Nephron (organoid): ENCODE data around the gene BOD1L2.

Experiments
- H3K27ac Mint-ChIP-seq, 3 experiments: 2 replicates each; pipeline ENCODE4 v1.8.0; 2020; ENCODE audit warnings: mixed read lengths in 3 of 3, mild to moderate bottlenecking in 2 of 3, moderate library complexity in 1 of 3
- H3K27me3 Mint-ChIP-seq: 2 replicates; pipeline ENCODE4 v1.8.0; 2021; ENCODE audit warnings: low read depth, mild to moderate bottlenecking, moderate library complexity, mixed read lengths
- H3K36me3 Mint-ChIP-seq: 2 replicates; pipeline ENCODE4 v1.8.0; 2020; ENCODE audit warnings: low read depth, mixed read lengths
- H3K4me1 Mint-ChIP-seq: 2 replicates; pipeline ENCODE4 v1.8.0; 2020; ENCODE audit warnings: mixed read lengths
- H3K4me3 Mint-ChIP-seq, 3 experiments: 2 replicates each; pipeline ENCODE4 v1.8.0; 2020; ENCODE audit warnings: mild to moderate bottlenecking in 3 of 3, mixed read lengths in 3 of 3, moderate library complexity in 2 of 3
- H3K9me3 Mint-ChIP-seq: 2 replicates; pipeline ENCODE4 v1.8.0; 2020; ENCODE audit warnings: mixed read lengths
- CTCF ChIP-seq, 3 experiments: fragments of 200-600 bp; sonication (generic); IDR thresholded peaks; one replicate each; pipeline ENCODE4 v1.5.0; 2021; ENCODE audit warnings: antibody characterized with exemption in 3 of 3; ENCODE audit not compliant: unreplicated experiment in 3 of 3

Gene BOD1L2

GRCh38 chr18:57150828-57151227 lies 3.9 kb downstream of the BOD1L2 start:
- H3K27me3 Mint-ChIP-seq = peaks cover 38% of the 10 kb centered on the region
- no peaks in the 10 kb centered on the region for H3K36me3 Mint-ChIP-seq
- peaks cover 33% of the 10 kb centered on the region for H3K4me1 Mint-ChIP-seq
- H3K27ac Mint-ChIP-seq = no peak overlapping the region
- TF ChIP-seq CTCF (IDR thresholded peaks at IDR 0.05; ENCODE audit: unreplicated experiment in 3 of 3) = no peak
- H3K9me3 Mint-ChIP-seq = peaks cover 5% of the 10 kb centered on the region
- H3K4me3 Mint-ChIP-seq = peak overlapping the region in 1 of 3 experiments; percentile 17

- Mint-ChIP-seq H3K36me3 (no peaks in the 10 kb centered on the region), H3K27ac (peak overlapping the region in 1 of 3 experiments; percentile 11), H3K9me3 (no peaks in the 10 kb centered on the region), H3K4me3 (no peak overlapping the region), H3K27me3 (peaks cover 23% of the 10 kb centered on the region), H3K4me1 (peaks cover 26% of the 10 kb centered on the region)
- TF ChIP-seq CTCF (IDR thresholded peaks at IDR 0.05; ENCODE audit: unreplicated experiment in 3 of 3) = no peak
Measured at GRCh38 chr18:57154191-57154830, 7.4 kb downstream of the BOD1L2 start.

DNA sequence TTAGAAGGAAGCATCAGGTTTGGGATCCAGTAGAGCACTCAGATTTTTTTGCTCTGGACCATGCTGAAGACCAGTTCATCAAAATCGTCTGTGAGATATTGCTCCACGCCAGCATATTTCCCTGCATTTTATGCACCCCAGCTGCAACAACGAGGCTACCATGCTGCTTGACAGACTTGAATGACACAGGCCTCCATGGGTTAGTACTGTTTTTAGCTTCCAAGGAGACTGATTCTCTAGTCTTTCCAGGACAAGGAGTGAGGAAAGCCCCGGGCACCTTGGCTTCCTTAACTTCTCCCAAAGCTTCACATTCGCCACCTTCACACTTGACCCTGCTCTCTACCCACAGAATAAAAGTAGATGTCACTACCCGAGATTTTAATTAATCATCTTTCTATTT lies 17.5 kb downstream of the BOD1L2 start:
- Mint-ChIP-seq H3K27me3 (peaks cover 19% of the 10 kb centered on the region), H3K4me1 (no peaks in the 10 kb centered on the region), H3K36me3 (no peaks in the 10 kb centered on the region), H3K9me3 (peaks cover 4% of the 10 kb centered on the region), H3K4me3 (no peak overlapping the region), H3K27ac (no peak overlapping the region)
- TF ChIP-seq CTCF (IDR thresholded peaks at IDR 0.05; ENCODE audit: unreplicated experiment in 3 of 3) = no peak

GRCh38 chr18:57167617-57168308 lies 20.9 kb downstream of the BOD1L2 start:
- TF ChIP-seq CTCF (IDR thresholded peaks at IDR 0.05; ENCODE audit: unreplicated experiment in 3 of 3) = no peak
- Mint-ChIP-seq H3K36me3 (no peaks in the 10 kb centered on the region), H3K27me3 (peaks cover 22% of the 10 kb centered on the region), H3K9me3 (peaks cover 4% of the 10 kb centered on the region), H3K4me1 (no peaks in the 10 kb centered on the region), H3K4me3 (no peak overlapping the region), H3K27ac (no peak overlapping the region)

DNA sequence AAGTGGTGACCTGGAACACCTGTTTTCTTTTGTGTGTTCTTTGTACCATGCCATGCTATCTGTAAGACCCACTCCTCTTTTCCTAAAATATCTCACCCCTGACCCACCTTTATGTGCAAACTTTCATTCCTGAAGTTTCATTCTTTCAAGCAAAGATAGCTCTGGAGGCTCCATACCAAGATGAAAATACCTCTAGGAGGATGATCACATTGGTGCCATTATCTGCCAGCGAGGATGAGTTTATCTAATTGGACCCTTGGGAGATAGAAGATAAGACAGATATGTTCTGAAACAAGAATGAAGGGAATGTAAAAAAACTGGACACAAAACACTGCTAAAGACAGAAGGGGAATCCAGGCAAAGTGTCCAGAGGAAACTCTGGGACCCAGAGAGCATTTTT lies 24.1 kb downstream of the BOD1L2 start:
- Mint-ChIP-seq H3K4me1 (no peaks in the 10 kb centered on the region), H3K36me3 (no peaks in the 10 kb centered on the region), H3K27ac (no peak overlapping the region), H3K4me3 (no peak overlapping the region), H3K9me3 (no peaks in the 10 kb centered on the region), H3K27me3 (peaks cover 20% of the 10 kb centered on the region)
- TF ChIP-seq CTCF (IDR thresholded peaks at IDR 0.05; ENCODE audit: unreplicated experiment in 3 of 3) = no peak

- H3K4me3 Mint-ChIP-seq = no peak overlapping the region
- H3K27me3 Mint-ChIP-seq = peaks cover 14% of the 10 kb centered on the region
- H3K4me1 Mint-ChIP-seq = no peaks in the 10 kb centered on the region
- H3K27ac Mint-ChIP-seq = no peak overlapping the region
- H3K9me3 Mint-ChIP-seq = no peaks in the 10 kb centered on the region
- TF ChIP-seq CTCF (IDR thresholded peaks at IDR 0.05; ENCODE audit: unreplicated experiment in 3 of 3) = no peak
- no peaks in the 10 kb centered on the region for H3K36me3 Mint-ChIP-seq
Measured at GRCh38 chr18:57175532-57175931, 28.6 kb downstream of the BOD1L2 start.
